ENCODE data around the gene LRTM2.

- no peak for TF ChIP-seq EZH2 (IDR thresholded peaks at IDR 0.05; ENCODE audit: borderline replicate concordance)
- TF ChIP-seq, protein P1, sequence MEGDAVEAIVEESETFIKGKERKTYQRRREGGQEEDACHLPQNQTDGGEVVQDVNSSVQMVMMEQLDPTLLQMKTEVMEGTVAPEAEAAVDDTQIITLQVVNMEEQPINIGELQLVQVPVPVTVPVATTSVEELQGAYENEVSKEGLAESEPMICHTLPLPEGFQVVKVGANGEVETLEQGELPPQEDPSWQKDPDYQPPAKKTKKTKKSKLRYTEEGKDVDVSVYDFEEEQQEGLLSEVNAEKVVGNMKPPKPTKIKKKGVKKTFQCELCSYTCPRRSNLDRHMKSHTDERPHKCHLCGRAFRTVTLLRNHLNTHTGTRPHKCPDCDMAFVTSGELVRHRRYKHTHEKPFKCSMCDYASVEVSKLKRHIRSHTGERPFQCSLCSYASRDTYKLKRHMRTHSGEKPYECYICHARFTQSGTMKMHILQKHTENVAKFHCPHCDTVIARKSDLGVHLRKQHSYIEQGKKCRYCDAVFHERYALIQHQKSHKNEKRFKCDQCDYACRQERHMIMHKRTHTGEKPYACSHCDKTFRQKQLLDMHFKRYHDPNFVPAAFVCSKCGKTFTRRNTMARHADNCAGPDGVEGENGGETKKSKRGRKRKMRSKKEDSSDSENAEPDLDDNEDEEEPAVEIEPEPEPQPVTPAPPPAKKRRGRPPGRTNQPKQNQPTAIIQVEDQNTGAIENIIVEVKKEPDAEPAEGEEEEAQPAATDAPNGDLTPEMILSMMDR (IDR thresholded peaks at IDR 0.05; ENCODE audit: poor library complexity) = no peak
Measured at GRCh38 chr12:1781772-1782171, 38.6 kb upstream of the LRTM2 start.
